ENCODE data around the gene TCERG1.

Gene TCERG1

DNA sequence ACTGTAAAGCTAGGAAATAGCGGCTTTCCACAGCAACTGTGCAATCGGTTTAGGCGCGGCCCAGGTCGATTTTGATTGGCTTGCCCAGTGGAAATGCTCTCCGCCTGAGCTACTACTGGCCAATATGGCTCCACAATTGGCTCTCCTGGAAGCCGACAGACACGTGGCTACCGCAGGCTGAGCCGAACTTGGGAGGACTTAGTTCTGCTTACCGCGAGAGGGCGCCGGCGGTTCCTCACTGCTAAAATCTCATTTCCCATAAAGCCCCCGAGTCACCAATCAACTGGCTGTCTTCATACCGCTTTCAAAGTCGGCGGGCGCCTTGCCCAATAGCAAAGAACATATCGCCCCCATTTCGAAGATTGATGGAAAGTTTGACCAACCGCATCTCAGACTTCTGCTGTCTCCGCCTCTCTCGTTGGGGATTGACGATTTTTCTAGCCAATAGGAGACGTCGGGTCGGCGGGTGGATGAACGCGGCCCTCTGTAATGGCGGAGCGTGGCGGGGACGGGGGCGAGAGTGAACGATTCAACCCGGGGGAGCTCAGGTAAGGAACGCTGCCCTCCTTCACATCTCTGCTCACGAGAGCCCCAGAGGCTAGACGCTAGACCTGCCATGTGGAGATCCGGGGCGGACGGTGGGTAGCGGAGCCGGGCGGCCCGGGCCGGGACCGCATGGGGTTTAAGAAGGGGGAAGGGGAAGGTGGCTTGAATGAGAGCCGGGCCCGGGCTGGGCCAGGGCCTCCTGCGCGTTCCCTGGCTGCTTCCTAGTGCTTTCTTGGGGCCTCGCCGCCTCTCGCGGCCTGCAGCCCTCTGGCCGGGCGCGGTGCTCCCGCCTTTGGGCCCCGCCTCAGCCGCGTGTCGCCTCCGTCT, at the start of gene TCERG1:
Gene TCERG1, plus strand, starts transcription at position 473 of the 873 bp plus-strand sequence. Its CDS starts 17 bp downstream, at position 490.
- peak within 1 kb of the TSS; percentile 96 for H3K27ac ChIP-seq (ENCODE audit: low read depth, low read length)
- H3K4me3 ChIP-seq (ENCODE audit: low read depth, low read length): peak within 1 kb of the TSS; percentile 99
- H3K36me3 ChIP-seq (ENCODE audit: control insufficient read depth, insufficient read depth, low read length): no peaks in the 10 kb centered on the region
- H3K9me3 ChIP-seq (ENCODE audit: control insufficient read depth, insufficient read depth, low read length): no peaks in the 10 kb centered on the region
- peak within 1 kb of the TSS; percentile 100 for H3K9ac ChIP-seq (ENCODE audit: low read depth, low read length)
- peaks cover 31% of the 10 kb centered on the region for H3K4me1 ChIP-seq (ENCODE audit: control insufficient read depth, insufficient read depth, low read length)
- H3K27me3 ChIP-seq (ENCODE audit: control insufficient read depth, insufficient read depth, low read length): no peaks in the 10 kb centered on the region

GRCh38 chr5:146398826-146399225, 48.3 kb upstream of the TCERG1 start:
- H3K36me3 ChIP-seq (ENCODE audit: control insufficient read depth, insufficient read depth, low read length): no peaks in the 10 kb centered on the region
- no peaks in the 10 kb centered on the region for H3K4me1 ChIP-seq (ENCODE audit: control insufficient read depth, insufficient read depth, low read length)
- no peak overlapping the region for H3K27ac ChIP-seq (ENCODE audit: low read depth, low read length)

GRCh38 chr5:146399481-146399880, 47.7 kb upstream of the TCERG1 start:
- Histone ChIP-seq H3K27me3 (ENCODE audit: control insufficient read depth, insufficient read depth, low read length) (no peaks in the 10 kb centered on the region; the same call in none of the 2 replicates), H3K9ac (ENCODE audit: low read depth, low read length) (no peak overlapping the region), H3K4me1 (ENCODE audit: control insufficient read depth, insufficient read depth, low read length) (no peaks in the 10 kb centered on the region), H3K4me3 (ENCODE audit: low read depth, low read length) (no peak overlapping the region), H3K36me3 (ENCODE audit: control insufficient read depth, insufficient read depth, low read length) (no peaks in the 10 kb centered on the region), H3K9me3 (ENCODE audit: control insufficient read depth, insufficient read depth, low read length) (no peaks in the 10 kb centered on the region), H3K27ac (ENCODE audit: low read depth, low read length) (no peak overlapping the region)

More at GRCh38 chr5:146398826-146399225, 48.3 kb upstream of the TCERG1 start:
- Histone ChIP-seq H3K4me3 (ENCODE audit: low read depth, low read length) (no peak overlapping the region), H3K9me3 (ENCODE audit: control insufficient read depth, insufficient read depth, low read length) (no peaks in the 10 kb centered on the region), H3K27me3 (ENCODE audit: control insufficient read depth, insufficient read depth, low read length) (no peaks in the 10 kb centered on the region; the same call in none of the 2 replicates), H3K9ac (ENCODE audit: low read depth, low read length) (no peak overlapping the region)

DNA sequence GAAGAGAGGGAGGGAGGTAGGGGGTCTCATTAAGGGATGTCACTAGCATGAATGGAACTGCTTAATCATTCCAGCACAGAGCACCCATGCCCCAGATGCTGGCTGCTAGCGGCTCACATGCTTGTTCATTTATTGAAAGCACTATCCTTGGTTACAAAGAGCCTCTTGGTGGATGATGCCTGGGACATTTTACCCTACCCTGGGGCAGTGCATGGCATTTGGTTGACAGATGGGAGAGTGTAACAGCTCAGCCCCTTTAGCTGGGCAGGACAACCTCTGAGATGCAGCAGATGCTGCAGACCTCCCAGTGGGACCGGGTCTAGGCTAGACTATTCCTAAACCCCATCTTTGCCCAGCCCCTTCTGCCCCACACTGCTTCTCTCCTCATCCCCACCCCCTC, 46.9 kb upstream of the TCERG1 start:
- Histone ChIP-seq H3K27me3 (ENCODE audit: control insufficient read depth, insufficient read depth, low read length) (no peaks in the 10 kb centered on the region; the same call in none of the 2 replicates), H3K9me3 (ENCODE audit: control insufficient read depth, insufficient read depth, low read length) (no peaks in the 10 kb centered on the region), H3K4me1 (ENCODE audit: control insufficient read depth, insufficient read depth, low read length) (no peaks in the 10 kb centered on the region), H3K27ac (ENCODE audit: low read depth, low read length) (no peak overlapping the region), H3K4me3 (ENCODE audit: low read depth, low read length) (no peak overlapping the region), H3K9ac (ENCODE audit: low read depth, low read length) (no peak overlapping the region), H3K36me3 (ENCODE audit: control insufficient read depth, insufficient read depth, low read length) (no peaks in the 10 kb centered on the region)

DNA sequence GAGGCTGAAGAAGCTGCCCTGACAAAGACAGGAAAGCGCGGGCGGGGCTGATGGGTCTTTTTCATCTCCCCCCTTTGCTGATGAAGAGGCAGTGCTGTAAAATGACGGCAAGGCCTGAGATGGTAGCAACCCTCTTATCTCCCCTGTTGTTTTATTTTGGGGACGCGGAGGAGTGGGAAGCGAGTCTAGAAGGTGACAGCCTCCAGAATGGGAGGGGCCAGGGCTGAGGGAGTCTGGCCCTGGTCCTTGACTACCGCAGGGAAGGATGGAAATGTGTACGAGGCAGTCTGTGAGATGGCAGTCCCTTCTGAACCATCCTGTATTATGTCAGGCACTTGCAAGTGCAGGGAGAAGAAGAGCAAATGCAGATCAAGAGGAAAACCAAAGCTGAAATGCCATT, 46.1 kb upstream of the TCERG1 start:
- H3K27ac ChIP-seq (ENCODE audit: low read depth, low read length): no peak overlapping the region
- no peak overlapping the region for H3K4me3 ChIP-seq (ENCODE audit: low read depth, low read length)
- H3K27me3 ChIP-seq (ENCODE audit: control insufficient read depth, insufficient read depth, low read length): no peaks in the 10 kb centered on the region; the same call in none of the 2 replicates
- H3K4me1 ChIP-seq (ENCODE audit: control insufficient read depth, insufficient read depth, low read length): no peaks in the 10 kb centered on the region
- H3K9ac ChIP-seq (ENCODE audit: low read depth, low read length): no peak overlapping the region
- no peaks in the 10 kb centered on the region for H3K36me3 ChIP-seq (ENCODE audit: control insufficient read depth, insufficient read depth, low read length)
- no peaks in the 10 kb centered on the region for H3K9me3 ChIP-seq (ENCODE audit: control insufficient read depth, insufficient read depth, low read length)

GRCh38 chr5:146402949-146403348, 44.2 kb upstream of the TCERG1 start:
- H3K27me3 ChIP-seq (ENCODE audit: control insufficient read depth, insufficient read depth, low read length): no peaks in the 10 kb centered on the region; the same call in 1 of the 2 replicates
- no peaks in the 10 kb centered on the region for H3K36me3 ChIP-seq (ENCODE audit: control insufficient read depth, insufficient read depth, low read length)
- no peaks in the 10 kb centered on the region for H3K4me1 ChIP-seq (ENCODE audit: control insufficient read depth, insufficient read depth, low read length)
- no peak overlapping the region for H3K4me3 ChIP-seq (ENCODE audit: low read depth, low read length)
- no peak overlapping the region for H3K27ac ChIP-seq (ENCODE audit: low read depth, low read length)
- no peaks in the 10 kb centered on the region for H3K9me3 ChIP-seq (ENCODE audit: control insufficient read depth, insufficient read depth, low read length)
- H3K9ac ChIP-seq (ENCODE audit: low read depth, low read length): no peak overlapping the region

DNA sequence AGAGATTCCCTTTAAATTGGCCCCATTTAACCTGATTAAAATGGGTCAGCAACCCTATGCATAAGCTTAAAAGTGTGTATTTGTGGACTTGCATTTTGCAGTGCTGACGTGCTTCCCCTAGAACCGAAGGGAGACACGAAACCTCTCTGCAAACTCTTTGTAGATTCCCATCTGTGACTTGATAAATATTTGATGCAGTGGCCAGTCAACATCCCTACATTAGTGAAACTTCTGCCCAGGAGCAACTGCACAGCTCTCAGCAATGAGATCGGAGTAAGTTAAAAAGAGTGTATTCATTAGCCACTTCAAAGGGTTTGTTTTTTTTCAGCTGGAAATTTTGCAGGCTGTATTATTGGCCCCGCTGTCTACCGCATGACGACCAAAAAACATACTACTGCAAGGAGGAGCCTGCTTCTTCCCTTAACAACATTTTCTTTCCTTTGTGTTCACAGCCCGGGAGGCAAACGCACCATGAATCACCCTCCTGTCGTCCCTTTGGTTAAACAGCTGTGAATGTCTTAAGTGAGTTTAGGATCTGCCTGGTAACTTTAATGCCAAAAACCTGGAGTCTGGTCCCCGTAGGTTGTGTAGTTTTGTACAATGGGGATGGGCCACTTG, 38.0 kb upstream of the TCERG1 start:
- no peaks in the 10 kb centered on the region for H3K9me3 ChIP-seq (ENCODE audit: control insufficient read depth, insufficient read depth, low read length)
- no peak overlapping the region for H3K9ac ChIP-seq (ENCODE audit: low read depth, low read length)
- H3K4me3 ChIP-seq (ENCODE audit: low read depth, low read length): no peak overlapping the region
- peaks cover 13% of the 10 kb centered on the region for H3K4me1 ChIP-seq (ENCODE audit: control insufficient read depth, insufficient read depth, low read length)
- H3K36me3 ChIP-seq (ENCODE audit: control insufficient read depth, insufficient read depth, low read length): no peaks in the 10 kb centered on the region
- H3K27me3 ChIP-seq (ENCODE audit: control insufficient read depth, insufficient read depth, low read length): no peaks in the 10 kb centered on the region
- peak overlapping the region; percentile 28 for H3K27ac ChIP-seq (ENCODE audit: low read depth, low read length)

- Histone ChIP-seq H3K9ac (ENCODE audit: low read depth, low read length) (no peak overlapping the region), H3K4me3 (ENCODE audit: low read depth, low read length) (no peak overlapping the region), H3K27ac (ENCODE audit: low read depth, low read length) (no peak overlapping the region), H3K27me3 (ENCODE audit: control insufficient read depth, insufficient read depth, low read length) (no peaks in the 10 kb centered on the region), H3K9me3 (ENCODE audit: control insufficient read depth, insufficient read depth, low read length) (no peaks in the 10 kb centered on the region), H3K36me3 (ENCODE audit: control insufficient read depth, insufficient read depth, low read length) (no peaks in the 10 kb centered on the region), H3K4me1 (ENCODE audit: control insufficient read depth, insufficient read depth, low read length) (peaks cover 13% of the 10 kb centered on the region)
Observed at GRCh38 chr5:146410272-146410671, 36.9 kb upstream of the TCERG1 start.

DNA sequence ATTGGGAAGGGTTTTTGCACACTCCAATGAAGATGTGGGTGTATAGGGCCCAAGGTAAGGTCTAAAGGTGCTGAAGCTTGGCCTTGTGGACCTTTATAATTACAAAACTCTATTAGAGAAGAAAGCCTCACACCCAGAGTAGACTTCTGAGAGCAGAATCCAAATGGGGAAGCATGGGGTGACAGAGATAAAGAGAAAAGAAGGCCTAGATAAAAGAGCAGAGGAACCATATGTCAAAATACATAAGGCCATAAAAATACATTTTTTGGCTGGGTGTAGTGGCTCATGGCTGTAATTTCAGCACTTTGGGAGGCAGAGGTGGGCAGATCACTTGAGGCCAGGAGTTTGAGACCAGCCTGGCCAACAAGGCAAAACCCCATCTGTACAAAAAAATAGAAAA, 27.4 kb upstream of the TCERG1 start:
- Histone ChIP-seq H3K9ac (ENCODE audit: low read depth, low read length) (no peak overlapping the region), H3K4me3 (ENCODE audit: low read depth, low read length) (no peak overlapping the region), H3K4me1 (ENCODE audit: control insufficient read depth, insufficient read depth, low read length) (no peaks in the 10 kb centered on the region), H3K9me3 (ENCODE audit: control insufficient read depth, insufficient read depth, low read length) (no peaks in the 10 kb centered on the region), H3K27ac (ENCODE audit: low read depth, low read length) (no peak overlapping the region), H3K36me3 (ENCODE audit: control insufficient read depth, insufficient read depth, low read length) (no peaks in the 10 kb centered on the region), H3K27me3 (ENCODE audit: control insufficient read depth, insufficient read depth, low read length) (no peaks in the 10 kb centered on the region)

DNA sequence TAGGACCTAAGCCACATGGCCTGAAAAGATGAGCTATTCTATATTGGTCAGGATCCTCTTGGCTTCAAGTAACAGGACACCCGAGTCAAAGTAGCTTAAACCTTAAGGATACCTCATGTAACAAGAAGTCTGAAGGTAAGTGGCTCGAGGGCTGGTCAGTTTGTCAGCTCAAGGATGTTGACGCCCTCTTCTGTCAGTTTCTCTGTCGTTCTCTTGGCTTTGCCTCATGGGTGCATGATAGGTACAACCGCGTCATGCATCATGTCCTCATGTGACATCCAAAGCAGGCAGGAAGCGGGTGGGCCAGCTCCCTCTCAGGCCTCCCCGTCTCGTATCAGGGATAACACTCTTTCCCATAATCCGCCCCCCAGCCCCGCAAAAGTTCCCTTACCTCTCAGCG, 22.1 kb upstream of the TCERG1 start:
- Histone ChIP-seq H3K4me3 (ENCODE audit: low read depth, low read length) (no peak overlapping the region), H3K9ac (ENCODE audit: low read depth, low read length) (no peak overlapping the region), H3K4me1 (ENCODE audit: control insufficient read depth, insufficient read depth, low read length) (no peaks in the 10 kb centered on the region), H3K27me3 (ENCODE audit: control insufficient read depth, insufficient read depth, low read length) (no peaks in the 10 kb centered on the region; the same call in 1 of the 2 replicates), H3K36me3 (ENCODE audit: control insufficient read depth, insufficient read depth, low read length) (no peaks in the 10 kb centered on the region), H3K27ac (ENCODE audit: low read depth, low read length) (no peak overlapping the region), H3K9me3 (ENCODE audit: control insufficient read depth, insufficient read depth, low read length) (no peaks in the 10 kb centered on the region)

GRCh38 chr5:146426305-146426704, 20.8 kb upstream of the TCERG1 start:
- H3K27ac ChIP-seq (ENCODE audit: low read depth, low read length): no peak overlapping the region
- H3K36me3 ChIP-seq (ENCODE audit: control insufficient read depth, insufficient read depth, low read length): no peaks in the 10 kb centered on the region
- no peak overlapping the region for H3K4me3 ChIP-seq (ENCODE audit: low read depth, low read length)
- H3K4me1 ChIP-seq (ENCODE audit: control insufficient read depth, insufficient read depth, low read length): no peaks in the 10 kb centered on the region
- no peaks in the 10 kb centered on the region for H3K9me3 ChIP-seq (ENCODE audit: control insufficient read depth, insufficient read depth, low read length)
- H3K27me3 ChIP-seq (ENCODE audit: control insufficient read depth, insufficient read depth, low read length): no peaks in the 10 kb centered on the region; the same call in 1 of the 2 replicates
- no peak overlapping the region for H3K9ac ChIP-seq (ENCODE audit: low read depth, low read length)
